WTC11 (cell line): ENCODE measurements around the gene RTN3. TPM values are rescaled to one million over a fixed set of nuclear protein-coding genes. Genes with fewer than 3 reads are reported as not detected.

Experiments used
- ATAC-seq: fragments of 200-7000 bp; cut with Tn5 transposase; 2 replicates; pipeline ENCODE4 v1.10.0; 2021; ENCODE audit warnings: mild to moderate bottlenecking, moderate library complexity
- CTCF ChIA-PET: fragments of 300-600 bp; sonication (Branson Sonifier 250); formaldehyde crosslinking; loops from one replicate; lab custom pipeline; 2021; ENCODE audit warnings: antibody characterized with exemption; lab: Charles Lee
- POLR2A ChIA-PET: fragments of 350-600 bp; sonication (Branson Sonifier 250); formaldehyde crosslinking; loops from one replicate; lab custom pipeline; 2021; ENCODE audit warnings: antibody characterized with exemption; lab: Charles Lee
- DNase-seq: peaks from one replicate; pipeline ENCODE4 v3.0.0; 2021; ENCODE audit warnings: low spot score
- H3K27ac Mint-ChIP-seq: 2 replicates; pipeline ENCODE4 v1.8.0; 2021; ENCODE audit warnings: mixed read lengths
- H3K27me3 Mint-ChIP-seq: 2 replicates; pipeline ENCODE4 v1.8.0; 2021; ENCODE audit warnings: low read depth, mild to moderate bottlenecking, moderate library complexity, mixed read lengths
- H3K36me3 Mint-ChIP-seq: 2 replicates; pipeline ENCODE4 v1.8.0; 2021; ENCODE audit warnings: mixed read lengths
- H3K4me1 Mint-ChIP-seq: 2 replicates; pipeline ENCODE4 v1.8.0; 2022; ENCODE audit warnings: mixed read lengths
- H3K4me3 Mint-ChIP-seq: 2 replicates; pipeline ENCODE4 v1.8.0; 2021; ENCODE audit warnings: mild to moderate bottlenecking, moderate library complexity, mixed read lengths
- H3K9me3 Mint-ChIP-seq: 2 replicates; pipeline ENCODE4 v1.8.0; 2021; ENCODE audit warnings: mixed read lengths
- CBFB ChIP-seq: sonication (generic); formaldehyde crosslinking; IDR thresholded peaks from 2 replicates; pipeline ENCODE4 v1.8.1; 2022; ENCODE audit warnings: mild to moderate bottlenecking, low read depth, missing genetic modification reagents
- CREB1 ChIP-seq: sonication (generic); formaldehyde crosslinking; IDR thresholded peaks from 2 replicates; pipeline ENCODE4 v1.8.0; 2023; ENCODE audit warnings: mild to moderate bottlenecking, missing genetic modification reagents
- FOXJ3 ChIP-seq: sonication (generic); formaldehyde crosslinking; IDR thresholded peaks from 2 replicates; pipeline ENCODE4 v1.9.0; 2021; ENCODE audit warnings: missing genetic modification reagents, mild to moderate bottlenecking, borderline replicate concordance
- GABPB1 ChIP-seq: sonication (generic); formaldehyde crosslinking; IDR thresholded peaks from 2 replicates; pipeline ENCODE4 v1.8.1; 2023; ENCODE audit warnings: mild to moderate bottlenecking, missing genetic modification reagents
- JUN ChIP-seq: sonication (generic); formaldehyde crosslinking; IDR thresholded peaks from 2 replicates; pipeline ENCODE4 v1.8.0; 2023; ENCODE audit warnings: mild to moderate bottlenecking, missing genetic modification reagents
- NFE2L1 ChIP-seq: sonication (generic); formaldehyde crosslinking; IDR thresholded peaks from 2 replicates; pipeline ENCODE4 v1.8.1; 2023; ENCODE audit warnings: missing genetic modification reagents
- ZBTB21 ChIP-seq: sonication (generic); formaldehyde crosslinking; IDR thresholded peaks from 2 replicates; pipeline ENCODE4 v1.8.1; 2023; ENCODE audit warnings: mild to moderate bottlenecking, missing genetic modification reagents, borderline replicate concordance
- ZNF219 ChIP-seq: sonication (generic); formaldehyde crosslinking; IDR thresholded peaks from 2 replicates; pipeline ENCODE4 v1.8.0; 2023; ENCODE audit warnings: missing genetic modification reagents, mild to moderate bottlenecking, borderline replicate concordance
- total RNA-seq: library from RNA; stranded (reverse); gene quantifications from 3 replicates; pipeline ENCODE4 v1.2.3, GENCODE V29; 2021
- TF ChIP-seq, protein P1 (sequence below): sonication (generic); formaldehyde crosslinking; IDR thresholded peaks from 2 replicates; pipeline ENCODE4 v1.8.1; 2023; ENCODE audit warnings: mild to moderate bottlenecking, missing genetic modification reagents, borderline replicate concordance
- TF ChIP-seq, protein P2 (sequence below): sonication (generic); formaldehyde crosslinking; conservative IDR thresholded peaks from 2 replicates; pipeline ENCODE4 v1.8.1; 2022; ENCODE audit warnings: mild to moderate bottlenecking, missing genetic modification reagents
- TF ChIP-seq, protein P3 (sequence below): sonication (generic); formaldehyde crosslinking; IDR thresholded peaks from 2 replicates; pipeline ENCODE4 v1.8.0; 2022; ENCODE audit warnings: mild to moderate bottlenecking, missing genetic modification reagents
- TF ChIP-seq, protein P4 (sequence below): sonication (generic); formaldehyde crosslinking; IDR thresholded peaks from 2 replicates; pipeline ENCODE4 v1.8.0; 2023; ENCODE audit warnings: missing genetic modification reagents, mild to moderate bottlenecking, borderline replicate concordance
- TF ChIP-seq, protein P5 (sequence below): fragments of 200-600 bp; IDR thresholded peaks from 2 replicates; pipeline ENCODE4 v1.8.0; 2022; ENCODE audit warnings: antibody characterized with exemption

The RTN3 gene
- total RNA-seq, 1 experiment from 2014 or later: 159 TPM

DNA sequence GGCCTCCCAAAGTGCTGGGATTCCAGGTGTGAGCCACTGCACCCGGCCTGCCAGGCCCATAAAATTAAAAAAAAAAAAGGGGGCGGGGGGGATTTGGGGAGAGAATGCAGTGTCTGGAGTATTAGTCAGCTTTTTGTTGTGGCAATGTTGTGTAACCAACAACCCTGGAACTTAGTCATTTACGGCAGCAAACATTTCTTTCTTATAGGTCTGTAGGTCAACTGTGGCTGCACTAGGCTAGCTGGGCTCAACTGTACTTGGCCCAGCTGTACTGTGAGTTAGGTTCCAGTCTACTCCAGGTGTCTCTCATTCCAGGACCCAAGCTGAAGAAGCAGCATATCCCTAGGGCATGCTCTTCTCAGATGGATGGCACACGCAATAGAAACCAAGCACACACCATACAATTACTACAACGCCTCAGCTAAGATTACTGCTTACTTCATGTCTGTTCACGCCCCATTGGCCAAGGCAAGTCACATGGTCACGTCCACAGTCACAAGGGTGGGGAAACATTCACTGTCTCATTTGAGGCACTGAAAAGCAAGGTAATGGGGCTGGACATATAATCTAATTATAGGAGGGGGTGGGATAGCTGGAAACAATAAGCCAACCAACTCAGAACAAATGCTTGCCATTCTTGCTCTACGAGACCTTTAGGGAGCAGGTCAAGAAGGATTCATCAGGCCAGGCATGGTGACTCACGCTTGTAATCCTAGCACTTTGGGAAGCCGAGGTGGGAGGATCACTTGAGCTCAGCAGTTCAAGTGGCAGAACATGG lies 121.5 kb downstream of the RTN3 start (continued):
- TF ChIP-seq, protein P1, sequence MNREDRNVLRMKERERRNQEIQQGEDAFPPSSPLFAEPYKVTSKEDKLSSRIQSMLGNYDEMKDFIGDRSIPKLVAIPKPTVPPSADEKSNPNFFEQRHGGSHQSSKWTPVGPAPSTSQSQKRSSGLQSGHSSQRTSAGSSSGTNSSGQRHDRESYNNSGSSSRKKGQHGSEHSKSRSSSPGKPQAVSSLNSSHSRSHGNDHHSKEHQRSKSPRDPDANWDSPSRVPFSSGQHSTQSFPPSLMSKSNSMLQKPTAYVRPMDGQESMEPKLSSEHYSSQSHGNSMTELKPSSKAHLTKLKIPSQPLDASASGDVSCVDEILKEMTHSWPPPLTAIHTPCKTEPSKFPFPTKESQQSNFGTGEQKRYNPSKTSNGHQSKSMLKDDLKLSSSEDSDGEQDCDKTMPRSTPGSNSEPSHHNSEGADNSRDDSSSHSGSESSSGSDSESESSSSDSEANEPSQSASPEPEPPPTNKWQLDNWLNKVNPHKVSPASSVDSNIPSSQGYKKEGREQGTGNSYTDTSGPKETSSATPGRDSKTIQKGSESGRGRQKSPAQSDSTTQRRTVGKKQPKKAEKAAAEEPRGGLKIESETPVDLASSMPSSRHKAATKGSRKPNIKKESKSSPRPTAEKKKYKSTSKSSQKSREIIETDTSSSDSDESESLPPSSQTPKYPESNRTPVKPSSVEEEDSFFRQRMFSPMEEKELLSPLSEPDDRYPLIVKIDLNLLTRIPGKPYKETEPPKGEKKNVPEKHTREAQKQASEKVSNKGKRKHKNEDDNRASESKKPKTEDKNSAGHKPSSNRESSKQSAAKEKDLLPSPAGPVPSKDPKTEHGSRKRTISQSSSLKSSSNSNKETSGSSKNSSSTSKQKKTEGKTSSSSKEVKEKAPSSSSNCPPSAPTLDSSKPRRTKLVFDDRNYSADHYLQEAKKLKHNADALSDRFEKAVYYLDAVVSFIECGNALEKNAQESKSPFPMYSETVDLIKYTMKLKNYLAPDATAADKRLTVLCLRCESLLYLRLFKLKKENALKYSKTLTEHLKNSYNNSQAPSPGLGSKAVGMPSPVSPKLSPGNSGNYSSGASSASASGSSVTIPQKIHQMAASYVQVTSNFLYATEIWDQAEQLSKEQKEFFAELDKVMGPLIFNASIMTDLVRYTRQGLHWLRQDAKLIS: no peak

DNA sequence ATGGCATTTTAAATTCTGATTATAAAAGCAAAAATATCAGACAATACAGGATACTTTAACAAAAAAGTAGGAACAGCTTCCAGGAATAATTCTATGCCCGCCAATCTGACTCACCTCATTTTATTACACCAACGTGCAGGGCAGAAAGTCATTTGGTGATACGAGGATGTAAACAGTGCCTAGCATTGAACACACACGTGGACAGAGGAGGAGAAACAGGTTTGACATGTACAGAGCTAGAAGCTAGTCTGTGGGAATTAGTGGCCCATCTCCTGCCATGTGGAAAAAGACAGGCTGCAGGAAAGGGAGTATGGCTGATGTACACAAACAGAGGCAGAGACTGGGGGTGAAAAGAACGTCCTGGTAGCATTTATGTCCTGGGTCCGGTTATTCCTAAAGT lies 123.0 kb downstream of the RTN3 start:
- Mint-ChIP-seq H3K4me1 (0 out of 2 replicates have a peak, but pooled peaks cover 3% of the 10 kb centered on the region), H3K27me3 (peaks cover 14% of the 10 kb centered on the region), H3K27ac (no peak overlapping the region), H3K9me3 (no peaks in the 10 kb centered on the region), H3K36me3 (no peaks in the 10 kb centered on the region), H3K4me3 (no peak overlapping the region)
- CTCF ChIA-PET: no interaction called here
- ATAC-seq (no peak), DNase-seq (no peak)
- POLR2A ChIA-PET: no interaction called here
- TF ChIP-seq NFE2L1: no peak
- TF ChIP-seq, protein P2, sequence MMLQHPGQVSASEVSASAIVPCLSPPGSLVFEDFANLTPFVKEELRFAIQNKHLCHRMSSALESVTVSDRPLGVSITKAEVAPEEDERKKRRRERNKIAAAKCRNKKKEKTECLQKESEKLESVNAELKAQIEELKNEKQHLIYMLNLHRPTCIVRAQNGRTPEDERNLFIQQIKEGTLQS (CRISPR knock-in tag): no peak
- no peak for TF ChIP-seq JUN (CRISPR knock-in tag)
- TF ChIP-seq, protein P3, sequence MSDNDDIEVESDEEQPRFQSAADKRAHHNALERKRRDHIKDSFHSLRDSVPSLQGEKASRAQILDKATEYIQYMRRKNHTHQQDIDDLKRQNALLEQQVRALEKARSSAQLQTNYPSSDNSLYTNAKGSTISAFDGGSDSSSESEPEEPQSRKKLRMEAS (CRISPR knock-in tag): no peak
- no peak for TF ChIP-seq CBFB (CRISPR knock-in tag)
- TF ChIP-seq, protein P4, sequence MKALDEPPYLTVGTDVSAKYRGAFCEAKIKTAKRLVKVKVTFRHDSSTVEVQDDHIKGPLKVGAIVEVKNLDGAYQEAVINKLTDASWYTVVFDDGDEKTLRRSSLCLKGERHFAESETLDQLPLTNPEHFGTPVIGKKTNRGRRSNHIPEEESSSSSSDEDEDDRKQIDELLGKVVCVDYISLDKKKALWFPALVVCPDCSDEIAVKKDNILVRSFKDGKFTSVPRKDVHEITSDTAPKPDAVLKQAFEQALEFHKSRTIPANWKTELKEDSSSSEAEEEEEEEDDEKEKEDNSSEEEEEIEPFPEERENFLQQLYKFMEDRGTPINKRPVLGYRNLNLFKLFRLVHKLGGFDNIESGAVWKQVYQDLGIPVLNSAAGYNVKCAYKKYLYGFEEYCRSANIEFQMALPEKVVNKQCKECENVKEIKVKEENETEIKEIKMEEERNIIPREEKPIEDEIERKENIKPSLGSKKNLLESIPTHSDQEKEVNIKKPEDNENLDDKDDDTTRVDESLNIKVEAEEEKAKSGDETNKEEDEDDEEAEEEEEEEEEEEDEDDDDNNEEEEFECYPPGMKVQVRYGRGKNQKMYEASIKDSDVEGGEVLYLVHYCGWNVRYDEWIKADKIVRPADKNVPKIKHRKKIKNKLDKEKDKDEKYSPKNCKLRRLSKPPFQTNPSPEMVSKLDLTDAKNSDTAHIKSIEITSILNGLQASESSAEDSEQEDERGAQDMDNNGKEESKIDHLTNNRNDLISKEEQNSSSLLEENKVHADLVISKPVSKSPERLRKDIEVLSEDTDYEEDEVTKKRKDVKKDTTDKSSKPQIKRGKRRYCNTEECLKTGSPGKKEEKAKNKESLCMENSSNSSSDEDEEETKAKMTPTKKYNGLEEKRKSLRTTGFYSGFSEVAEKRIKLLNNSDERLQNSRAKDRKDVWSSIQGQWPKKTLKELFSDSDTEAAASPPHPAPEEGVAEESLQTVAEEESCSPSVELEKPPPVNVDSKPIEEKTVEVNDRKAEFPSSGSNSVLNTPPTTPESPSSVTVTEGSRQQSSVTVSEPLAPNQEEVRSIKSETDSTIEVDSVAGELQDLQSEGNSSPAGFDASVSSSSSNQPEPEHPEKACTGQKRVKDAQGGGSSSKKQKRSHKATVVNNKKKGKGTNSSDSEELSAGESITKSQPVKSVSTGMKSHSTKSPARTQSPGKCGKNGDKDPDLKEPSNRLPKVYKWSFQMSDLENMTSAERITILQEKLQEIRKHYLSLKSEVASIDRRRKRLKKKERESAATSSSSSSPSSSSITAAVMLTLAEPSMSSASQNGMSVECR (CRISPR knock-in tag): no peak
- no peak for TF ChIP-seq ZNF219 (CRISPR knock-in tag)

DNA sequence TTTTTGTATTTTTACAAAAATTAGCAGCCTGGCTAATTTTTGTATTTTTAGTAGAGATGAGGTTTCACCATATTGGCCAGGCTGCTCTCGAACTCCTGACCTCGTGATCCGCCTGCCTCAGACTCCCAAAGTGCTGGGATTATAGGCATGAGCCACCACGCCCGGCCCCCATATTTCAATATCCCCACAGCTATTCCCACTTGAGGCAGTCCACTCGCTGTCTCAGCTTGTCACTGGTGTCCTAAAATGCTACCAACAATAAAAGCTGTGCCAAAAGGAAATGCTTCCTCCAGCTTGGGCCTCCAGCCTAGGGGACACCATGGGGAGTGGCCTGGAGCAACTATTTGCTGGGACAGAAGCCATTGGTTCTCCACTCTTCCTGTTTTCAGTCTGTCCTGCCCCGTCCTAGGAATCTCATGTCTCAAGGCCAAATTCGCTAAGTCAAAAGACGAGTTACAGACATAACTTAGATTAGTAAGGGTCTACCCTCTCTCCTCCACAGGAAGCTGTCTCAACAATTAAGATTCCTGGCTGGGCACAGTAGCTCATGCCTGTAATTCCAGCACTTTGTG lies 124.6 kb downstream of the RTN3 start:
- peaks cover 5% of the 10 kb centered on the region for H3K27me3 Mint-ChIP-seq
- H3K27ac Mint-ChIP-seq: no peak overlapping the region
- 0 out of 2 replicates have a peak, but pooled peaks cover 3% of the 10 kb centered on the region for H3K4me1 Mint-ChIP-seq
- POLR2A ChIA-PET: no interaction called here
- no peaks in the 10 kb centered on the region for H3K36me3 Mint-ChIP-seq
- ATAC-seq (peak; percentile 28; the same call in 1 of the 2 replicates), DNase-seq (no peak)
- H3K4me3 Mint-ChIP-seq: no peak overlapping the region
- CTCF ChIA-PET: no interaction called here
- no peak for TF ChIP-seq FOXJ3
- no peak for TF ChIP-seq CREB1 (CRISPR knock-in tag)
- TF ChIP-seq, protein P5, sequence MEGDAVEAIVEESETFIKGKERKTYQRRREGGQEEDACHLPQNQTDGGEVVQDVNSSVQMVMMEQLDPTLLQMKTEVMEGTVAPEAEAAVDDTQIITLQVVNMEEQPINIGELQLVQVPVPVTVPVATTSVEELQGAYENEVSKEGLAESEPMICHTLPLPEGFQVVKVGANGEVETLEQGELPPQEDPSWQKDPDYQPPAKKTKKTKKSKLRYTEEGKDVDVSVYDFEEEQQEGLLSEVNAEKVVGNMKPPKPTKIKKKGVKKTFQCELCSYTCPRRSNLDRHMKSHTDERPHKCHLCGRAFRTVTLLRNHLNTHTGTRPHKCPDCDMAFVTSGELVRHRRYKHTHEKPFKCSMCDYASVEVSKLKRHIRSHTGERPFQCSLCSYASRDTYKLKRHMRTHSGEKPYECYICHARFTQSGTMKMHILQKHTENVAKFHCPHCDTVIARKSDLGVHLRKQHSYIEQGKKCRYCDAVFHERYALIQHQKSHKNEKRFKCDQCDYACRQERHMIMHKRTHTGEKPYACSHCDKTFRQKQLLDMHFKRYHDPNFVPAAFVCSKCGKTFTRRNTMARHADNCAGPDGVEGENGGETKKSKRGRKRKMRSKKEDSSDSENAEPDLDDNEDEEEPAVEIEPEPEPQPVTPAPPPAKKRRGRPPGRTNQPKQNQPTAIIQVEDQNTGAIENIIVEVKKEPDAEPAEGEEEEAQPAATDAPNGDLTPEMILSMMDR: no peak
- TF ChIP-seq GABPB1: no peak
- no peak for TF ChIP-seq ZBTB21 (CRISPR knock-in tag)
- no peaks in the 10 kb centered on the region for H3K9me3 Mint-ChIP-seq
